ENCODE data around the gene GAB1. TPM values are rescaled to one million over a fixed set of nuclear protein-coding genes. Genes with fewer than 3 reads are reported as not detected.

Gene GAB1
- total RNA-seq, 2 donors from 2014 or later: 48.3 to 77.3 TPM

DNA sequence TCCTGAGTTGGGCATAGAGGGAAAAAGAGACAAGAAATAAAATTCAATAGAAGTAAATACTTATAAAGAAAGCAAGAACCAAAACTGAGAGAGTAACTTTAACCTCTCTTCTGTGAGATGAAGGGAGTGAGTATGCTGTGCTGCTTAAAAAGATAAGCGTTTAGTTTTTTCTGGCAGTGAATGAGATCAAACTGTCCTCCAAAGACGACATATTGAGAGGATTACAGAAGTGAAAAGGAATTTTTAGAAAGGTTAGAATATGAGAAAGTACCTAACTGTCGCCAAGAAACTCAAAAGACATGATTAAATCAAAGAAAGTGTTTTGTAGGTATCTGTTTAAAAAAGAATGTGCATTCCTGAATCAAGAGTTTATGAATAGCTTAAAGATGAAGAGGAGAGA, 16.0 kb downstream of the GAB1 start:
- DNase-seq (ENCODE audit: low spot score) (no peak), ATAC-seq (ENCODE audit: insufficient number of reproducible peaks, low FRiP score, low read depth) (no peak)
- Histone ChIP-seq H3K36me3 (no peaks in the 10 kb centered on the region), H3K27me3 (replicated peaks; ENCODE audit: insufficient read depth) (no peaks in the 10 kb centered on the region), H3K27ac (peak overlapping the region; percentile 48 to 81), H3K9me3 (no peaks in the 10 kb centered on the region), H3K4me1 (ENCODE audit: control insufficient read depth in 1 of 2, low read depth in 2 of 2) (peaks cover 62 to 68% of the 10 kb centered on the region in 2 donors), H3K4me3 (peak overlapping the region; percentile 28)
- TF ChIP-seq, protein P1, sequence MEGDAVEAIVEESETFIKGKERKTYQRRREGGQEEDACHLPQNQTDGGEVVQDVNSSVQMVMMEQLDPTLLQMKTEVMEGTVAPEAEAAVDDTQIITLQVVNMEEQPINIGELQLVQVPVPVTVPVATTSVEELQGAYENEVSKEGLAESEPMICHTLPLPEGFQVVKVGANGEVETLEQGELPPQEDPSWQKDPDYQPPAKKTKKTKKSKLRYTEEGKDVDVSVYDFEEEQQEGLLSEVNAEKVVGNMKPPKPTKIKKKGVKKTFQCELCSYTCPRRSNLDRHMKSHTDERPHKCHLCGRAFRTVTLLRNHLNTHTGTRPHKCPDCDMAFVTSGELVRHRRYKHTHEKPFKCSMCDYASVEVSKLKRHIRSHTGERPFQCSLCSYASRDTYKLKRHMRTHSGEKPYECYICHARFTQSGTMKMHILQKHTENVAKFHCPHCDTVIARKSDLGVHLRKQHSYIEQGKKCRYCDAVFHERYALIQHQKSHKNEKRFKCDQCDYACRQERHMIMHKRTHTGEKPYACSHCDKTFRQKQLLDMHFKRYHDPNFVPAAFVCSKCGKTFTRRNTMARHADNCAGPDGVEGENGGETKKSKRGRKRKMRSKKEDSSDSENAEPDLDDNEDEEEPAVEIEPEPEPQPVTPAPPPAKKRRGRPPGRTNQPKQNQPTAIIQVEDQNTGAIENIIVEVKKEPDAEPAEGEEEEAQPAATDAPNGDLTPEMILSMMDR (IDR thresholded peaks at IDR 0.05): no peak

GRCh38 chr4:143353797-143354196, 17.1 kb downstream of the GAB1 start:
- TF ChIP-seq, protein P1 (IDR thresholded peaks at IDR 0.05): no peak
- H3K9me3 ChIP-seq: no peaks in the 10 kb centered on the region
- peaks cover 72 to 77% of the 10 kb centered on the region in 2 donors for H3K4me1 ChIP-seq (ENCODE audit: control insufficient read depth in 1 of 2, low read depth in 2 of 2)
- ATAC-seq (ENCODE audit: insufficient number of reproducible peaks, low FRiP score, low read depth) (no peak), DNase-seq (ENCODE audit: low spot score) (no peak)
- no peaks in the 10 kb centered on the region for H3K36me3 ChIP-seq
- H3K27me3 ChIP-seq (replicated peaks; ENCODE audit: insufficient read depth): no peaks in the 10 kb centered on the region
- H3K27ac ChIP-seq: peak overlapping the region; percentile 48 to 81
- no peak overlapping the region for H3K4me3 ChIP-seq

- ATAC-seq (ENCODE audit: insufficient number of reproducible peaks, low FRiP score, low read depth): no peak
- Histone ChIP-seq H3K27ac (peak overlapping the region; percentile 48 to 81), H3K9me3 (no peaks in the 10 kb centered on the region)
Observed at GRCh38 chr4:143354990-143355389, 18.3 kb downstream of the GAB1 start.

GRCh38 chr4:143355540-143356217, 19.0 kb downstream of the GAB1 start:
- Histone ChIP-seq H3K4me3 (peak overlapping the region; percentile 41), H3K4me1 (ENCODE audit: control insufficient read depth in 1 of 2, low read depth in 2 of 2) (peaks cover 87 to 91% of the 10 kb centered on the region in 2 donors), H3K9me3 (no peaks in the 10 kb centered on the region), H3K27ac (peak overlapping the region; percentile 48 to 81), H3K36me3 (no peaks in the 10 kb centered on the region), H3K27me3 (replicated peaks; ENCODE audit: insufficient read depth) (no peaks in the 10 kb centered on the region)
- TF ChIP-seq, protein P1 (IDR thresholded peaks at IDR 0.05): no peak
- DNase-seq (ENCODE audit: low spot score): no peak
- peak; percentile 31 for ATAC-seq (ENCODE audit: insufficient number of reproducible peaks, low FRiP score, low read depth)

More at GRCh38 chr4:143354990-143355389, 18.3 kb downstream of the GAB1 start:
- H3K36me3 ChIP-seq: no peaks in the 10 kb centered on the region
- peak overlapping the region; percentile 41 for H3K4me3 ChIP-seq
- H3K27me3 ChIP-seq (replicated peaks; ENCODE audit: insufficient read depth): no peaks in the 10 kb centered on the region
- peaks cover 83 to 89% of the 10 kb centered on the region in 2 donors for H3K4me1 ChIP-seq (ENCODE audit: control insufficient read depth in 1 of 2, low read depth in 2 of 2)
- no peak for DNase-seq (ENCODE audit: low spot score)
- TF ChIP-seq, protein P1 (IDR thresholded peaks at IDR 0.05): no peak

DNA sequence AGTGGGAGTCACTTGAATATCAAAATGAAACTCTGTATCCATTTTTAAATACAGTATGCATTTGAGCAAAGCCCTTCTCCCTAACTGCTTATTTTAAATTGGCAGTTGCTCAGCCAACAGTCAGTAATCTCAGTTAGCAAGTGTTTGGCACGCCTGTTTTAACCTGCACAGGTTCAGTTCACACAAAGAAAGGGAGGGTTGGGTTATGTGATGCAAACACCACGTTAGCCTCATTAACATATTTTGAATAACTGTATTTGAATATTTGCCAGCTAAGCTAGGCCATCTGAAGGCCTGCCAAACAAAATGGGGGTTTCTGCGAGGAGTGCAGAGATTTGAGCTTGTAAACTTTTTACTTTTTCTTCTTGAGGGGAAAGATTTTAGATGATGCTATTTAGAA, 19.8 kb downstream of the GAB1 start:
- no peaks in the 10 kb centered on the region for H3K36me3 ChIP-seq
- H3K27me3 ChIP-seq (replicated peaks; ENCODE audit: insufficient read depth): no peaks in the 10 kb centered on the region
- DNase-seq (ENCODE audit: low spot score) (no peak), ATAC-seq (ENCODE audit: insufficient number of reproducible peaks, low FRiP score, low read depth) (no peak)
- peak overlapping the region; percentile 3 to 81 for H3K27ac ChIP-seq
- H3K4me1 ChIP-seq (ENCODE audit: control insufficient read depth in 1 of 2, low read depth in 2 of 2): peaks cover 86 to 90% of the 10 kb centered on the region in 2 donors
- H3K9me3 ChIP-seq: no peaks in the 10 kb centered on the region
- H3K4me3 ChIP-seq: peak overlapping the region; percentile 13
- TF ChIP-seq, protein P1 (IDR thresholded peaks at IDR 0.05): no peak
